Stimulated activated CD4-positive, alpha-beta T cell treated with anti-CD3 and anti-CD28 coated beads, TNF-alpha, amount 100 ng/mL, for 4 hours (primary cell): ENCODE measurements around the gene HMCN1.
"Not testable (repeated sequence)": the region's sequence is repeated elsewhere in the genome, so short reads cannot be mapped to it uniquely, and the experiment has no call there.

Experiments
- DNase-seq, 3 experiments: peaks; one replicate each; pipeline ENCODE4 v3.0.0-alpha.2; 2020; ENCODE audit warnings: low read depth in 3 of 3

HMCN1 gene

DNA sequence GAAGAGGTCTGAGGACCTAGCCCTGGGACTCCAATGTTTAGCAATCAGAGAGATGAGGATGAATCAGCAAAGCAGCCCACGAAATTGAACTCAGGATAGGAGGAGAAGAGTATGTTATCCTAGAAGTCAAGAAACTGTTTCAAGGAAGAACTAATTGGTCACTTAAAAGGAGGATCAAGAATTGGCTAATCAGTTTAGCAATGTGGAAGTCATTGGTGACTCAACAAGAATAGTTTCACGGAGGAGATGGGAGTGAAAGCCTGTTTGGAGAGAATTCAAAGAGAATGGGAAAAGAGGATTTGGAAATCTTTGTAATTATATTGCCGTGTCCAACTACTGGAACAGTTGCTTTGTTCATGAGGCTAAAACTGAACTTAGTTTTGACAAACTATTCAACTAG is 7.4 kb downstream of the HMCN1 start:
- no peak for DNase-seq

DNA sequence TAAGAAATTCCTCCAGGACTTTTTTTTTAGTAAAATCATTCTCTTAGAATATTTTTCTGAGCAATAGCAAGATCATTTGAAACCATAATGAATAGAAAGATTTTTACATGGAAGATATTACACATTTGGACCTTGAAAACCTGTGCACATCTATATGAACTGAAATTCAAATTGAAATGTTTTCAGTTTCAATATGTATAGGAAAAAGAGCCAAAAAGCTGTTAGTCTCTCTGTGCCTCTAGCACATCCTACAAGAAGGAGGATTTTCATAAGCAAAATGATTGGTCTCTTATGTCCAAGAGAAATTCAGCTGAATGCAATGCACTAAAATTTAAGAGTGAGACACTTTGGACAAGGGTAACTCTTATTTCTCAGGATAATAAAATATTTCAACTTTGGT is 8.2 kb downstream of the HMCN1 start:
- no peak for DNase-seq

DNA sequence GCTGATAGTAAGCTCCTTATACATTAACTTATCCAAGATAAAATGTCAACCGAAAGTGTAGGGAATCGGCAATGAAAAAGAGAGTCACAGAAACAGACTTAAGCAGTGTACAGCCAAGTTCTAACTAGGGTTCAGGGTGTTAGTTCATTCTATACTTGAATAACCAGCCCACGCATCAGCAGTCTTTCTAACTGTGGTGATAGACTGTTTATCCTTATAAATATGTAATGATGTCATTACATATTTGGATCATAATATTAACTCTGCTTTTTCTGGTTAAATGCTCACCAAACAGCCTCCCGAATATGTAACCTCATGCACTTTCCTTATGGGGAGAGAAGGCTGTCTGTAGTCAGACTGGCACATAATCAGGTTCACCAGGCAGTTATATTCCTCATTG is 11.0 kb downstream of the HMCN1 start:
- DNase-seq, result no peak

DNA sequence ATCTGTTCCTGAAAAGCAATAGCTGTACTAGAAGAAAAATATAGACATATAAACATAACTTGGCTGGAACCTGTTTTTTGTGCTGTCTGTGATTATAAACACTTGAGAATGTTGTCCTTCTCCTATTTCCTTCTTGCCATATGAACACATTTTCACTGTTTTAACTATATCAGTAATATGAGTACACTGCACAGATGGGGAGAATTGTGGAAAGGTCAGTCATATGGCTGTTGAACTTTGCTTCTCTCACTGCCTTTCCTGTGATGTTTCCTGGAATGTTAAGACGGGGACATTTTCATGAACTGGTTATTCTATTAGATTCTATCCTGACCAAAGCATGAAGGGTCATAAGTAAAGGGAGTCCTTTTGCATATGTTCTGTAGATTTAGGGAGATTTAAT is 24.9 kb downstream of the HMCN1 start:
- DNase-seq, result no peak

DNA sequence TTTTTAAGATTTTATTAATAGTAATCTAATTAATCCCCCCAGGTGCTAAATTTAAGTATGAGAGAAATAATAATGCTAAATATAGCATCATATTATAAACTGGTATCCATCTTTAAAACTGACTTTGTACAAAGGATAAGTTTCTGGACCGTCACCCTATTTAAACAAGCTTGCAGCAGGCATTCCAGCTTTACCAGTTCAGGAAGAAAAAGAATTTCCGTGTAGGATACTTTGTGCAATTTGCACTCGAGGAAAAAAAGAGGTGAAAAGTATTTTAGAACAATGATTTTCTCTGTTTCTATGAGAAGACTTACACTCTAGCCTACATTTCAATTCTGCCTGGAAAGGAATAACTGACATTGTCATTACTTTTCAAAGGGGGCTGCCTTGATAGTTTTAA is 27.6 kb downstream of the HMCN1 start:
- no peak for DNase-seq

DNA sequence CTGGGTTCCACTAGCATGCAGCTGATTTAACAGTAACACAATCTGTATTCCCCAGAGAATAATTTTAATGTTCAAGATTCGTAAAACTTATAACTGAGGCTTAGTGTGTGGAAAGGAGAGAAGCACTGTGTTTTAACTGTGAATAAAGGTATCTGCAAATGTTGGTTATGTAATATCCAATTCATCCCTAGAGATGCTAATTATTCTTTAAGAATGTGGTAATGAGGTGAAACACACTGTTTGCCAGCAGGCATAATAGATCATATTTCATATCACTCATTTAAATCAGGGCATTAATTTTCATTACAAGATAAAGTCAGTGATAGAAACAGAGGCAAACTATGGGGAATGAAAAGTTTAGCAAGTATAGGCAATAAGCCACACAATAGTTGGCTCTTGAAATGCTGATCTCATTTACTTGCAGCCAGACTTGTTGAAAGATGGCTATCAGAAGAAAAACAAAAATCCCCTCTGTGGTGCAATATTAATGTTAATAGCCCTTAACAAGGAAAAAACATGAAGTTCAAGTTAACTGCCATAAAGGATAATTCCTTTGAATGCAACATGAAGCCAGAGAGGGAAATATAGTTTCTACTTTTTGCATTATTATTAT is 33.4 kb downstream of the HMCN1 start:
- no peak for DNase-seq

DNA sequence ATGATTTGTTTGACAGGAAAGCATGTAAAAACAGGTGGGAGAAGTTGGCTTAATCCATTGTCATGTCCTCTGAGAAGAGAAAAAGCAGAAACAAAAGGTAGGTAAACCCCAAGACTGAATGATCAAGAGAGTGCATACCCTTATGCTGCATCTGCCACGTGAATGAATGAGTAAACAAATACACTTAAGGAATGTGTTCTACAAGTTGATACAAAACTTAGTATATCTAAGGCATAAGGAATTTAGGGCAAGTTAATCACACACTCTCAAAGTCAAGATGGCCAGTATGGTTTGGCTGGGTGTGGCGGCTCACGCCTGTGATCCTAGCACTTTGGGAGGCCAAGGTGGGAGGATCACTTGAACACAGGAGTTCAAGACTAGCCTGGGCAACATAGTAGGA is 34.2 kb downstream of the HMCN1 start:
- DNase-seq, result no peak

DNA sequence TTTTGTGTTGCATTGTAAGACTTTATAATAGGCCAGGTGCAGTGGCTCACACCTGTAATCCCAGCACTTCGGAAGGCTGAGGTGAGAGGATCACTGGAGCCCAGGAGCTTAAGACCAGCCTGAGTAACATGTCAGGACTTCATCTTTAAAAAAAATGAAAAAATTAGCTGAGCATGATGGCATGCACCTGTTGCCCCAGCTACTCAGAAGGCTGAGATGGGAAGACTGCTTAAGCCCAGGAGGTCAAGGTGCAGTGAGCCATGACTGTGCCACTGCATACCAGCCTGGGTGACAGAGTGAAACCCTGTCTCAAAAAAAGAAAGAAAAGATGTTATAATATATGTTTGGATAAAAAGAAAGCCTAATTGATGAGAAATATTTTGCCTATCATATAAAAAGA is 34.9 kb downstream of the HMCN1 start:
- no peak for DNase-seq

DNA sequence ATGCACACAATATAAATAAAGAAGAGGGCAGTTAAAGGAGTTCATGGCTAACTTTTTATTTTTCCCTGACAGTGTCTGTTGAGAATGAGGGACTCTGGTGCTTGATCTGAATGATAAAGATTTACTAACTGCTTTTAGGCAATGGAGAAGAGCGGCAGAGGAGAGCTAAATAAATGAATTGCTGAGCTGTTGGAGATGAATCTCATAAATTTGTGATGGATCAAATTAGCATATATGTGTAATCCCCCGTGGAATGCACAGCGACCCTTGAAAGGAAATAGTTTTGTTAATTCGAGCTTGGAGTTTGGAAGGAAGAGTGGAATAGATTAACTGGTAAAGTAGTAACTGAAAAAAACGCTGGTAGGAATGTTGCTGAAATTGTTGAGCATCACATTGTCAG is 40.2 kb downstream of the HMCN1 start:
- no peak for DNase-seq

DNA sequence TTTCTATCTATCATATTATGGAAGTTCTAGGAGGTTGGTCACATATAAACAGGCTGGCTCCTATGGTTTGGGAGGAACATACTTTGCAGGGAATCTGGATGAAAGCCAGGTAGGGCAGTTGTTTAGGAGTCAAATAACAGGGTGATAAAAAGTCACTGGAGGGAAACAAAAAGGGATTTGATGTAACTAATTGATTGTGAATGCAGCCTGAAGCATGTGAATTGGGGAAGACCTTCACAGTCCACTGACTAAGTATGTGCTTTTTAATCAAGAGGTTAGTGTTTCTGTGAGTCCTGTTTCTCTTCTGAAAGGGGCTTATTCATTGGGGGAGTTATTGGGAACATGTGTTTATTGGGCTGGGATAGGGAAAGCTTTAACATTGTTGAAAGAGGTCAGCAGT is 41.3 kb downstream of the HMCN1 start:
- DNase-seq, result no peak

DNA sequence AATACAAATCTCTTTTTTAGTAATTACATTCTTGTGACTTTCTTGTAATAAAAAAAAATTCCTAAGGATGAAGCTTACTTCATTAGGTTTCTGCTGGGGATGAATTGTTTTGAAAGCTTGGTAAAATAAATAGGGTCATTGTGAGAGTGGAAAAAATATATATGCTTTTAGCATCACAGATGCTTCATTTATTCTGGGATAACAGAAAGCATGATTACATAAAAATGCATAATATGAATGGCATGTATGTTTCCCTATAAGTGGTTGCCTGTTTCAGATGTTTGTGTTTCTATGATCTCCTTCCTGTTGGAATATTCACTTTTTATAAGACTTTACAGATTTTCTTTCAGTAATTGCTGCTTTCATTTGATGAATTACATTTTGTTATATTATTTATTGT is 42.3 kb downstream of the HMCN1 start:
- DNase-seq, result no peak

DNA sequence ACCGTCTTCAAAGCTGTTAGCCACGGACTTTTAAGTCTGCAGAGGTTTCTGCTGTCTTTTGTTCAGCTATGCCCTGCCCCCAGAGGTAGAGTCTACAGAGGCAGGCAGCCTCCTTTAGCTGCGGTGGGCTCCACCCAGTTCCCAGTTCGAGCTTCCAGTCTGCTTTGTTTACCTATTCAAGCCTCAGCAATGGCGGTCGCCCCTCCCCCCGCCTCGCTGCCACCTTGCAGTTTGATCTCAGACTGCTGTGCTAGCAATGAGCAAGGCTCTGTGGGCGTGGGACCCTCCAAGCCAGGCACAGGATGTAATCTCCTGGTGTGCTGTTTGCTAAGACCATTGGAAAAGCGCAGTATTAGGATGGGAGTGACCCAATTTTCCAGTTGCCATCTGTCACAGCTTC is 49.7 kb downstream of the HMCN1 start:
- not testable (repeated sequence) for DNase-seq

DNA sequence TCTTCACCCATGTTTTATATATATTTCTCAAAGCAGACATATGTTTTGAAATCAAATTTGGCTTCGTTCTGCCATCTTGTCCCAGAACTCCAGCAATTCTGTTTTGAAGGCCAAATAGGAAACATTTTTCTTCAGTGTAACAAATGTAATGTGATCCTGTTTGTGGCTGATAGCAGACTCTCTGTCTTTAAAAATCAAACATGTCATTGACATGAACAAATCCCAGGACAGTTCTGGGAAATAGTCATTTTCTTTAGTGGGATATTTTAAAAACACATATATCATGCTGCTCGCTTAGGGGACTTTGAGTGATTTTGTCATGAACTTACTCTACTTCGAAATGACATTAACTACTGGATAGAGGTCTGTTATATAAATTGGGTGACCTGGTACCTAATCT is 51.4 kb downstream of the HMCN1 start:
- DNase-seq, result no peak

DNA sequence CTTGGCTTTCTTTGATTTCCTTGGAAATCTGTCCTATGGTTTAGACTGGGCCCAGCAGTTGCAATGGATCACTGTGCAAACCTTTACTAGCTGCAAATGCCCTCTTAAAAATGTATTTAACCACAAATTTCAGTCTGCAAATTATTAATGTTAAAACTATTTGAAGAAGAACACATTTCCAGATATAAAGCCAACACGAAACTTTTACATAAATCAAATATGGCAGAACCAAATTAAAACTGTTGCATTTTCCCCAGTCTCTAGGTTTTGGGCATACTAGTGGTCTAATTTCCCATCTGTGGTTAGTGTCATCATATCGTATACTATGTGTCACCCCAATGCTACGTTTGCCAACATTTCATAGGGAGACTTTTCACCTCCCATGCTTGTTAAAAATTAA is 52.3 kb downstream of the HMCN1 start:
- DNase-seq, result no peak

DNA sequence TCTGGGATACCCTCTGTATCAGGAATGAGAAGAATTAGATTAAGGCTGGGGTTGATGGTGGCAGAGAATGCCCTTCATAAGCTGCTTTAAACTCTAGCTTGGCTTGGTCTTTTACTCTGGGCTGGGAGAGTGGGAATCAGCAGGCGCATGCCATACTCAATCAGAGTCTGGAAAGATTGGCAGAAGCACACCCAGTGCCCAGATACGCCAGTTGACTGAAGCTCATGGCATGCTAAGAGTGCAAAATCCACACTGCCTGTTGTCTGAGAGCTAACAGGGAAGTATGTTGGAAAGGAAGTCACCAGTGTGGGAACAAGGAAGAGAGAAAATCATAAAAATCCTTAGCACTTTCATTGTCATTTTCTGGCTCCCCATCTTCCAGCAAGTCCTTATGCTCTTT is 53.0 kb downstream of the HMCN1 start:
- no peak for DNase-seq

DNA sequence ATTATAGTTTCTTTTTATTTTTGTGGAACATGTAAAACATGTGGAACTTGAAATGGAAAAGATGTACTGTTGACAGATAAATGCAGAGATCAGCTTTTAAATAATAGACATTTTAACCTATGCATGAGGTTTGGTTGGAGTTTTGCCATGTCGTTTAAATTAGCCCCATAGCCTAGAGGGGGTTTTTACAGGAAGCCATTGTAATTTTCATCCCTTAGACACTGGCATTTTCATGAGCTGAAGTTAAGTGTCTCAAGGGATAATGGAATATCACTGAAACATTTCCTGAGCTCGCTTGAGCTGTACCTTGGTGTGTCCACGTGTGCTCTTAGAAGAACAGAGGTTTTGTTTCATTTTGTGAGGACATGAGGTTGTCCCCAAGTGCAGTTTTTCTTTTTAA is 54.2 kb downstream of the HMCN1 start:
- DNase-seq, result no peak

DNA sequence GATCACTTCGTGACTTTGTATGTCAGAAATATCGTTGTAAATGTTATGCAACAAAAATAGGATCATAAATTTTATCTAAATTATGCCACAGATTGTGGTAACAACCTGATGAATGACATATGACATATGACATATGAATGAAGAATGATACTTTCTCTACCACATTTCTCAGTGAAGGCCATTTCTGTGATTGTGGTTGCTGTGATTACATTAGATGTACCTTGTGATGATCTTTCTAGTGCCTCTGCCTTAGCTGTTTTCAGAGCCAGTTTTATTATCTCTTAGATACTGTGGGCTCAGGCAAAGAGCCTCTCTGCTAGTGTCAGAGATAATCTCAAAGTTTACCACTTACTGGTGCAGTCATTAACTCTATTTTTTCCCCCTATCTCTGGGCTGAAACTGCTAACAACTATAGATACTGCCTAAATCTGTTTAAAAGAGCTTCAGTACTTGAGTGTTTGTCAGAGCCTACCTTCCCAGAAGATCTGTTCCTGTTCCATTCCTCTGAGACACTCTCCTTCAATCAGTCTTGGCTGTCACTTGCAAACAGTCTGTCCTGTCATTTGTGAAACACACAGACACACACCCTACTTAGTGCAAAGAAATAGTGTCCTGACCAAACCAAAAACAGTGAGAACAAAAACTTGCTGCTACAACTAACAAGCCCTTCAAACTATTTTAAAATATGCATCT is 55.5 kb downstream of the HMCN1 start:
- no peak for DNase-seq

DNA sequence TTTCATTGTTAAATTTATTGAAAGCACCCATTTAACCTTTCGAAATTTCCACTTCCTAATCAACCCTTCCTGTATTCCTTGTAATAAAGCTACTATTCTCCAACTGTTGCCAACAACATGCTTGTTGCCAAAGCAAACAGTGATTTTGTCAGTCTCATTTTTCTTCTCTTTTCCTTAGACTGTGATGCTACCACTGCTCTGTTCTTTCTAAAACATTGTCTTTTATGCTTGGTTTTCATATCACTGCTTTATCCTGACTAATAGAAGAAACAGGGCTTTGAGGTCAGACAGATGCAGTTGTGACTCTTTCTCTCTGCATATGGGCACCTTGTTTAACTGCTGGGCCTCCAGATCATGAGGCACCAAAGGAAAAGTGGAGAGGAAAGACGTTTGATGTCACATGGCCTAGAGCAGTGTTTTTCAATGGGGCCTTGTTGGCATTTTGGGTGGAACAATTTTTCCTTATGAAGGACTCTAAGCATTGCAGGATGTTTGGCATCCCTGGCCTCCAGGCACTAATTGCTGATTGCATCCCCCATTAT is 56.1 kb downstream of the HMCN1 start:
- DNase-seq, result no peak

DNA sequence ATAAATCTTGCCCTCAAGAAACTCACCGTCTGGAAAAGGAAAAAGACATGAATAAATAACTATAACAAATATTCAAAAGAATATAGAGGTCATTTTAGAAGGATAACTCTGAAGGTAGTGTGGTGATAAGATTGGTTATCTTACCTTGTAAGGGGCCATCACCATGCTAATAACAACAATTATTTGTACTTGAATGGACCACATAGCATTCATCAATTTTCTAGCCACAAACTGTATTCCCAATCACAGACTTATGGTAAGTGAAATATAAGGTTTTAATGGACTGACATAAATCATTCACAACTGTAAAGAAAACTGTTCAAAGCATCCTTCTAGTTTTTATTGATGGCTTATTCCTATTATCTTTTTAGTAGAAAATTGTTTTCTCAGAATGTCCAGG is 57.8 kb downstream of the HMCN1 start:
- no peak for DNase-seq

DNA sequence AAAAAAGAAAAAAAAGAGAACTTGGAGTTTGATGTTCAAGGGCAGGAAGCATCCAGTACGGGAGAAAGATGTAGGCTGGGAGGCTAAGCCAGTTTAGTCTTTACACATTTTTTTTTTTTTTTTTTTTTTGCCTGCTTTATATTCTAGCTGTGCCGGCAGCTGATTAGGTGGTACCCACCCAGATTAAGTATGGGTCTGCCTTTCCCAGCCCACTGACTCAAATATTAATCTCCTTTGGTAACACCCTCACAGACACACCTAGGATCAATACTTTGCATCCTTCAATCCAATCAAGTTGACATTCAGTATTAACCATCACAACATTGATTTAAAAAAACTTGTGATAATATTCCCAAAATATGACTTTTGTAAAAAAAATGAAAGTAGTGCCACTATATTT is 60.3 kb downstream of the HMCN1 start:
- DNase-seq, result not testable (repeated sequence)

DNA sequence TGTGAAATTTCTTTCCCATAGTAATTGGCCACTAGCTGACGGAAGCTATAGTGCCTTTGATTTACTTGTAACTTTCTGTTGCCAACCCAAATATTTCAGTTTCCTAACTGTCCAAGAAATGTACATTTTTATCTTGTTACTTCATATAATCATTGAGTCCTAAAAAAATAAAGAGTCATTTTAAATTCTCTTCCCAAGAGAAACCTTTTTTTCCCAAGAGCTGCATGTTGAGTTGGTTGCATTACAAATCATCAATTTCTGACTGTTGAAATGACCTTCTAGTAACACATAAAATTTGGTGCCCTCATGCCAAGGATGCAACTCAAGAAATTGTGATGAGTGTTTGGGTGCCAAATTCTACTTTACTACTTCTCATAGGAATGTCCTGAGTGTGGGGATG is 61.0 kb downstream of the HMCN1 start:
- no peak for DNase-seq

DNA sequence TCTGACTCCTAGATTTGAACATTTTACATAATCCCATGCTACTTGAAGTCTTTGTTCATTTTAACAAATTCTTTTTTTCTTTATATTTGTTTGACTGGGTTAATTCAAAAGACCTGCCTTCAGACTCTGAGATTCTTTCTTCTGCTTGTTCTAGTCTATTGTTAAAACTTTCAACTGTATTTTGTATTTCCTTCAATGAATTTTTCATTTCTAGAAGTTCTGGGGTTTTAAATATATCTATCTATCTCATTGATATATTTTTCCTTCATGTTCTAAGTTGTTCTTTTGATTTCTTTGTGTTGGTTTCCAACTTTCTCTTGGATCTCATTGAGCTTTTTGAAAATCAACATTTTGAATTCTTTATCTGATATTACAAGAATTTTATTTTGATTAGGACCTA is 64.3 kb downstream of the HMCN1 start:
- no peak for DNase-seq

DNA sequence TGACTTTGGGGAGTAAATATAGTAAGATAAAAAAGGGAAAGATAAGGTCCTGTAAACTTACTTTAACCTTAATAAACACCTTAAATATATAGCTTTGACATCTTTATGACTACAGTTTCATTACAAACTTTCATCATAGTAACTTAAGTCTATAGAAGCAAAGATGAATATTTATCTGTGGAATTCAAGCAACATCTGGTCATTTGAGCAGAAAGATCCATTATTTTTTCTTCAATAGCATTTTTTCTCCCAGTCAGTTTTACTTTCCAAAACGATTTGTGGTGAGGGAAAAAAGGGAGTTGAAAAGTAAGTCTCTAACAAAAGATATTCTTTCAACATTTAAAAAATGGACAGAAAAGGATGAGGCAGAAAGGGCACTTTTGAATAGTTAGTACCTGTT is 69.0 kb downstream of the HMCN1 start:
- DNase-seq, result no peak

DNA sequence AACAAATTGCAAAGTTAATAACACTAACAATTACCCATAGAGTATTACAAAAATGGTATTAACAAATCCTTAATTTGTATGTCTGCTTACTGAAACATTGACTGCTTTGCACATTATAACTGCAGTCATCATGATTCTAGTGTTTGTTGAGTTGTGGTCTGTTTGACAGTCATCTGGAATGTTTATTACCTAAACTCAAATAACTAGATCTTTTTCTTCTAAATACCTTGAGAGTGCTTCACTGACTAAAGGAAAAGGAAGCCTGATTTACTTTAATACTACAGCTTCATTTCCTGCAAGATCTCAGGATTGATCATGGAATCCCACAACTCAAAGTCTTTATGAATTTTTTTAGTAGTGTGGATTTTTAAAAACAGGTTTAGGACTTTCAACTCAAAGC is 70.0 kb downstream of the HMCN1 start:
- DNase-seq, result no peak
